Panc1 (cell line): ENCODE measurements around the gene BTG1. TPM values are rescaled to one million over a fixed set of nuclear protein-coding genes. Genes with fewer than 3 reads are reported as not detected.

ENCODE experiments used
- ATAC-seq: fragments of 200-7000 bp; cut with Tn5 transposase; 2 replicates; pipeline ENCODE4 v1.9.1; 2020; ENCODE audit warnings: mild to moderate bottlenecking, moderate library complexity
- BruUV-seq: library from RNA; stranded (reverse); fragments of 400-500 nt; replicated peaks from 2 replicates; lab custom pipeline; 2021; lab: Mats Ljungman, UMichigan
- CTCF ChIA-PET: fragments of 300-600 bp; sonication (Branson Sonifier 250); formaldehyde crosslinking; loops from one replicate; lab custom pipeline; 2022; ENCODE audit warnings: antibody characterized with exemption; lab: Charles Lee
- POLR2A ChIA-PET: fragments of 300-600 bp; sonication (Branson Sonifier 250); formaldehyde crosslinking; loops from one replicate; lab custom pipeline; 2022; ENCODE audit warnings: antibody characterized with exemption; lab: Charles Lee
- DNase-seq: peaks from one replicate; pipeline ENCODE4 v3.0.0-alpha.2; 2010; ENCODE audit warnings: low read depth, low spot score
- H3K27ac ChIP-seq: 2 replicates; pipeline ENCODE4 v1.5.1; 2011; ENCODE audit warnings: mild to moderate bottlenecking, low read length, inconsistent platforms
- H3K27me3 ChIP-seq: fragments of 200-500 bp; sonication (Bioruptor generic); 2 replicates; pipeline ENCODE4 v1.6.0; 2014; ENCODE audit warnings: low read length, inconsistent platforms; ENCODE audit not compliant: control insufficient read depth, insufficient read depth
- H3K36me3 ChIP-seq: fragments of 200-500 bp; sonication (Bioruptor generic); 2 replicates; pipeline ENCODE4 v1.5.1; 2014; ENCODE audit warnings: inconsistent platforms, mild to moderate bottlenecking, low read length, moderate library complexity; ENCODE audit not compliant: control insufficient read depth, insufficient read depth
- H3K4me1 ChIP-seq: 2 replicates; pipeline ENCODE4 v1.5.1; 2011; ENCODE audit warnings: inconsistent platforms, mild to moderate bottlenecking, low read length, moderate library complexity; ENCODE audit not compliant: control insufficient read depth, insufficient read depth
- H3K4me3 ChIP-seq, 2 experiments: 2 replicates each; pipeline ENCODE4 v1.5.1; 2011 to 2012; ENCODE audit warnings: low read depth in 2 of 2, low read length in 2 of 2, mild to moderate bottlenecking in 2 of 2, inconsistent platforms in 1 of 2, moderate library complexity in 1 of 2
- H3K9me3 ChIP-seq: fragments of 200-500 bp; sonication (Bioruptor generic); 2 replicates; pipeline ENCODE4 v1.5.1; 2014; ENCODE audit warnings: low read depth, mild to moderate bottlenecking, inconsistent platforms, low read length, moderate library complexity; ENCODE audit not compliant: control insufficient read depth, insufficient read depth
- CTCF ChIP-seq: fragments of 450-650 bp; IDR thresholded peaks from 2 replicates; pipeline ENCODE4 v1.5.1; 2017; ENCODE audit warnings: mild to moderate bottlenecking
- POLR2AphosphoS5 ChIP-seq: IDR thresholded peaks from 2 replicates; pipeline ENCODE4 v1.6.1; 2012; ENCODE audit warnings: mild to moderate bottlenecking, low read depth, low read length, moderate library complexity
- REST ChIP-seq, 2 experiments: IDR thresholded peaks; 2 replicates each; pipeline ENCODE4 v1.6.1; 2011 to 2012; ENCODE audit warnings: low read depth in 2 of 2, control low read depth in 1 of 2, low read length in 1 of 2, mild to moderate bottlenecking in 1 of 2, moderate library complexity in 1 of 2; ENCODE audit not compliant: insufficient read depth in 1 of 2
- SIN3A ChIP-seq: IDR thresholded peaks from 2 replicates; pipeline ENCODE4 v1.6.1; 2012; ENCODE audit warnings: low read depth, mild to moderate bottlenecking, low read length, moderate library complexity, borderline replicate concordance; ENCODE audit not compliant: insufficient read depth
- TCF7L2 ChIP-seq: IDR thresholded peaks from 2 replicates; pipeline ENCODE4 v1.6.1; 2011; ENCODE audit warnings: mild to moderate bottlenecking, low read depth, low read length, inconsistent platforms
- in situ Hi-C: cut with HindIII; loops from 2 replicates; pipeline ENCODE4 v1.10.0; 2016; ENCODE audit warnings: low sequenced_read_pairs, low pct_unique_long_range_greater_than_20kb
- intact Hi-C: fragments of 100-400 bp; cut with micrococcal nuclease; formaldehyde crosslinking; loops from one replicate; pipeline ENCODE4 v1.10.0; 2022; ENCODE audit not compliant: unreplicated experiment
- total RNA-seq: library from RNA; stranded (reverse); gene quantifications from one replicate; pipeline ENCODE4 v1.2.1, GENCODE V29; 2021; ENCODE audit not compliant: unreplicated experiment

The BTG1 gene
- total RNA-seq, 1 experiment from 2014 or later: 50.0 TPM

DNA sequence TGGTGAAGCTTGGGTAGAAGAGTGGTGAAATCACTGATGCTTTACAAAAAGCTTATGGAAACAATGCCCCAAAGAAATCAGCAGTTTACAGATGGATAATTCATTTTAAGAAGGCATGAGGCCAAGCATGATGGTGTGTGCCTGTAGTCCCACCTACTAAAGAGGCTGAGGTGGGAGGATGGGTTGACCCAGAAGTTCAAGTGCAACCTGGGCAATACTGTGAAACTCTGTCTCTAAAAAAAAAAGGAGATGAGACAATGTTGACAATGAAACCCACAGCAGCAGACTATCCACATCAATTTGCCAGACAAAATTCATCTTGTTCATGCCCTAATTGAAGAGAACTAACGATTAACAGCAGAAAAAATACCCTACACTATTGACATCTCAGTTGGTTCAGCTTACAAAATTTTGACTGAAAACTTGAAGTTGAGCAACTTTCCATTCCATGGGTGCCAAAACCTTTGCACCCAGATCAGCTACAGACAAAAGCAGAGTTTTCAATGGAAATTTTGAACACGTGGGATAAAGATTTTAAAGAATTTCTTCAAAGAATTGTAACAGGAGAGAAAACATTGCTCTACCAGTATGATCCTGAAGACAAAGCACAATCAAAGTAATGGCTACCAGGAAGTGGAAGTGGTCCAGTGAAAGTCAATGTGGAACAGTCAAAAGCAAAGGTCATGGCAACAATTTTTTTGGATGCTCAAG is 26.7 kb downstream of the BTG1 start:
- H3K9me3 ChIP-seq: peaks cover 15% of the 10 kb centered on the region
- 0 out of 2 replicates have a peak, but pooled peaks cover 7% of the 10 kb centered on the region for H3K4me1 ChIP-seq
- no peak overlapping the region for H3K4me3 ChIP-seq
- intact Hi-C loops: no loop called here
- POLR2A ChIA-PET: no interaction called here
- no peak for TF ChIP-seq TCF7L2
- TF ChIP-seq CTCF: no peak
- no peak for TF ChIP-seq POLR2AphosphoS5
- no peak for TF ChIP-seq SIN3A
- no peak for TF ChIP-seq REST (IDR thresholded peaks at IDR 0.05; ENCODE audit: insufficient read depth in 1 of 2, low read depth in 2 of 2, low read length in 1 of 2)
- DNase-seq (no peak), ATAC-seq (no peak)
- H3K36me3 ChIP-seq: no peaks in the 10 kb centered on the region
- in situ Hi-C loops: no loop called here
- no TSS peak for BruUV-seq
- H3K27ac ChIP-seq: peak overlapping the region; percentile 29; the same call in 1 of the 2 replicates
- H3K27me3 ChIP-seq: no peaks in the 10 kb centered on the region
- CTCF ChIA-PET: no interaction called here

DNA sequence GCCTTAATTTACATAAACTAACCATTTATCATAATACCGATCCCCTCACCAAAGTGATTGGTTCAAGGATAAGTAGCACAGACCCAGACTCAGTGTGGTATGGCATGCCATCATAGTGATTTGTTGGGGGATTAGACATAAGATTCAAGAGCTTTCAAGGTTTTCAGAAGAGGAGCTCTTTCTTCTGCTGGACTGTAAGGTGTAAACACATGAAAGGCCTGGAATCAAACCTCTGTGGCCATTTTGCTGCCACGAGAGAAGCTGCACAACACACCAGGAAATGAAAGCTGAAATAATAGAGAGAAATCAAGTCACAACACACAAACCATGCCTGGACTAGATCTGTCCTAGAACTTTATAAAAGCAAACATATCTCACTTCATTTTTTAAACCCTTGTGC is 30.8 kb downstream of the BTG1 start:
- TF ChIP-seq CTCF (no peak), POLR2AphosphoS5 (no peak), REST (IDR thresholded peaks at IDR 0.05; ENCODE audit: insufficient read depth in 1 of 2, low read depth in 2 of 2, low read length in 1 of 2) (no peak), TCF7L2 (no peak), SIN3A (no peak)
- ATAC-seq (no peak), DNase-seq (no peak)
- no TSS peak for BruUV-seq
- Histone ChIP-seq H3K36me3 (no peaks in the 10 kb centered on the region), H3K9me3 (peaks cover 9% of the 10 kb centered on the region), H3K4me1 (peaks cover 12% of the 10 kb centered on the region; the same call in 1 of the 2 replicates), H3K27me3 (no peaks in the 10 kb centered on the region), H3K4me3 (no peak overlapping the region), H3K27ac (peak overlapping the region; percentile 41; the same call in 1 of the 2 replicates)
- ChIA-PET CTCF (no interaction called here), POLR2A (no interaction called here)
- intact Hi-C loops (no loop called here), in situ Hi-C loops (no loop called here)
